GM04504 (cell line): ENCODE data around the gene TXNRD2.
A peak's percentile ranks its signal among the peaks of the same experiment; 100 is the strongest.
"Not testable (repeated sequence)": the region's sequence is repeated elsewhere in the genome, so short reads cannot be mapped to it uniquely, and the experiment has no call there.

Source experiments
- DNase-seq: peaks from one replicate; pipeline ENCODE4 v3.0.0-alpha.2; 2012; ENCODE audit warnings: low read depth

The TXNRD2 gene

GRCh38 chr22:19948057-19948760, 6.6 kb upstream of the TXNRD2 start:
- no peak for DNase-seq

GRCh38 chr22:19943082-19944026, 1.7 kb upstream of the TXNRD2 start:
- peak; percentile 84 for DNase-seq

GRCh38 chr22:19942157-19943081, 801 bp upstream of the TXNRD2 start:
- peak; percentile 52 for DNase-seq

- no peak for DNase-seq
Measured at GRCh38 chr22:19940536-19941364, 868 bp downstream of the TXNRD2 start.

- DNase-seq = no peak
Measured at GRCh38 chr22:19937616-19938473, 3.8 kb downstream of the TXNRD2 start.

- no peak for DNase-seq
Measured at GRCh38 chr22:19936513-19936912, 5.1 kb downstream of the TXNRD2 start.

GRCh38 chr22:19935123-19935718, 6.4 kb downstream of the TXNRD2 start:
- not testable (repeated sequence) for DNase-seq

- DNase-seq = no peak
Measured at GRCh38 chr22:19933341-19934241, 8.0 kb downstream of the TXNRD2 start.

- no peak for DNase-seq
Measured at GRCh38 chr22:19932367-19933206, 9.0 kb downstream of the TXNRD2 start.

GRCh38 chr22:19931514-19931913, 10.1 kb downstream of the TXNRD2 start:
- no peak for DNase-seq

- no peak for DNase-seq
Measured at GRCh38 chr22:19930551-19931486, 10.8 kb downstream of the TXNRD2 start.

GRCh38 chr22:19929586-19930550, 11.8 kb downstream of the TXNRD2 start:
- DNase-seq = no peak

- no peak for DNase-seq
Measured at GRCh38 chr22:19928207-19928606, 13.4 kb downstream of the TXNRD2 start.

GRCh38 chr22:19927696-19928095, 13.9 kb downstream of the TXNRD2 start:
- no peak for DNase-seq

GRCh38 chr22:19926028-19926427, 15.6 kb downstream of the TXNRD2 start:
- not testable (repeated sequence) for DNase-seq
